Right lobe of liver (tissue), 6 donors: ENCODE data around the gene UNC5CL. TPM values are rescaled to one million over a fixed set of nuclear protein-coding genes. Genes with fewer than 3 reads are reported as not detected.
A peak's percentile ranks its signal among the peaks of the same experiment; 100 is the strongest.

ENCODE experiments used
- ATAC-seq, 4 donors: fragments of 200-7000 bp; cut with Tn5 transposase; one replicate each; pipeline ENCODE4 v1.9.1; 2020; ENCODE audit warnings: mild to moderate bottlenecking in 4 of 4, moderate library complexity in 4 of 4
- DNase-seq, 3 donors: peaks; one replicate each; pipeline ENCODE4 v3.0.0-alpha.2; 2020
- H3K27ac ChIP-seq, 3 donors: fragments of 200-600 bp; one replicate each; pipeline ENCODE4 v1.8.0; 2022
- H3K27me3 ChIP-seq, 2 donors: fragments of 200-600 bp; one replicate each; pipeline ENCODE4 v1.8.0; 2022
- H3K36me3 ChIP-seq, 4 donors: fragments of 200-600 bp; sonication (generic) in 1 of 4; one replicate each; pipeline versions ENCODE4 v1.5.1 to v1.8.0; 2017 to 2022; ENCODE audit warnings: control low read depth in 1 of 4
- H3K4me1 ChIP-seq, 4 donors: fragments of 200-600 bp; sonication (generic) in 1 of 4; one replicate each; pipeline versions ENCODE4 v1.5.1 to v1.8.0; 2017 to 2022; ENCODE audit warnings: control low read depth in 1 of 4
- H3K4me3 ChIP-seq, 3 donors: fragments of 200-600 bp; one replicate each; pipeline ENCODE4 v1.8.0; 2022
- H3K9me3 ChIP-seq, 4 donors: fragments of 200-600 bp; sonication (generic) in 1 of 4; one replicate each; pipeline versions ENCODE4 v1.5.1 to v1.8.0; 2017 to 2022; ENCODE audit warnings: control low read depth in 1 of 4
- POLR2A ChIP-seq: fragments of 450-650 bp; IDR thresholded peaks from one replicate; pipeline ENCODE4 v1.6.1; 2017; ENCODE audit warnings: antibody characterized with exemption, mild to moderate bottlenecking
- WGBS: methylation state at CpG from one replicate; pipeline ENCODE4 v1.1.6; 2018; ENCODE audit warnings: low coverage, low lambda C conversion rate; ENCODE audit not compliant: insufficient coverage; ENCODE audit errors: missing lambda C conversion rate; 5-methylcytosine and 5-hydroxymethylcytosine counted together
- intact Hi-C, 2 donors: fragments of 100-400 bp; cut with DNase I; formaldehyde crosslinking; loops; one replicate each; pipeline versions ENCODE4 v1.11.2 to v1.14.1; 2022
- long read RNA-seq: library from polyadenylated mRNA; unstranded; transcript quantifications from one replicate; pipeline ENCODE4 v2.0.0, GENCODE V29; 2019
- total RNA-seq, 6 experiments: library from RNA; depleted of rRNA in 2 of 6; stranded (reverse); fragments of >200 nt in 2 of 6; fragmentation: NEBNext Ultra II Directional in 3 of 6; extraction: Animal tissue kit (Norgen Biotek cat#: 25700) in 3 of 6; gene quantifications; one replicate each; pipeline versions ENCODE4 v1.1.0 to v1.2.4, GENCODE V29; 2016 to 2023
- TF ChIP-seq, protein P1 (sequence below), 4 donors: fragments of 200-600 bp in 3 of 4; fragments of 450-650 bp in 1 of 4; IDR thresholded peaks; one replicate each; pipeline versions ENCODE4 v1.5.1 to v1.8.0; 2016 to 2022; ENCODE audit warnings: antibody characterized with exemption in 4 of 4, mild to moderate bottlenecking in 2 of 4
- donor health status: DM: no; HTN: yes; CAD: no.
- donor health status: DM: no; HTN: no; CAD: no.
- donor health status: DM: no; HTN: no; CAD: no.
- donor health status: DM: no; HTN: yes; CAD: no.
- donor health status: DM: no; HTN: yes; CAD: no.

UNC5CL gene, protein sequence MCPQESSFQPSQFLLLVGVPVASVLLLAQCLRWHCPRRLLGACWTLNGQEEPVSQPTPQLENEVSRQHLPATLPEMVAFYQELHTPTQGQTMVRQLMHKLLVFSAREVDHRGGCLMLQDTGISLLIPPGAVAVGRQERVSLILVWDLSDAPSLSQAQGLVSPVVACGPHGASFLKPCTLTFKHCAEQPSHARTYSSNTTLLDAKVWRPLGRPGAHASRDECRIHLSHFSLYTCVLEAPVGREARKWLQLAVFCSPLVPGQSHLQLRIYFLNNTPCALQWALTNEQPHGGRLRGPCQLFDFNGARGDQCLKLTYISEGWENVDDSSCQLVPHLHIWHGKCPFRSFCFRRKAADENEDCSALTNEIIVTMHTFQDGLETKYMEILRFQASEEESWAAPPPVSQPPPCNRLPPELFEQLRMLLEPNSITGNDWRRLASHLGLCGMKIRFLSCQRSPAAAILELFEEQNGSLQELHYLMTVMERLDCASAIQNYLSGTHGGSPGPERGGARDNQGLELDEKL
- total RNA-seq = 10 to 100 TPM in 4 of 6 experiments, 1 to 10 TPM in 2; 5.0 to 35.7 (median 13.5) TPM
- long read RNA-seq = 0 reads

DNA sequence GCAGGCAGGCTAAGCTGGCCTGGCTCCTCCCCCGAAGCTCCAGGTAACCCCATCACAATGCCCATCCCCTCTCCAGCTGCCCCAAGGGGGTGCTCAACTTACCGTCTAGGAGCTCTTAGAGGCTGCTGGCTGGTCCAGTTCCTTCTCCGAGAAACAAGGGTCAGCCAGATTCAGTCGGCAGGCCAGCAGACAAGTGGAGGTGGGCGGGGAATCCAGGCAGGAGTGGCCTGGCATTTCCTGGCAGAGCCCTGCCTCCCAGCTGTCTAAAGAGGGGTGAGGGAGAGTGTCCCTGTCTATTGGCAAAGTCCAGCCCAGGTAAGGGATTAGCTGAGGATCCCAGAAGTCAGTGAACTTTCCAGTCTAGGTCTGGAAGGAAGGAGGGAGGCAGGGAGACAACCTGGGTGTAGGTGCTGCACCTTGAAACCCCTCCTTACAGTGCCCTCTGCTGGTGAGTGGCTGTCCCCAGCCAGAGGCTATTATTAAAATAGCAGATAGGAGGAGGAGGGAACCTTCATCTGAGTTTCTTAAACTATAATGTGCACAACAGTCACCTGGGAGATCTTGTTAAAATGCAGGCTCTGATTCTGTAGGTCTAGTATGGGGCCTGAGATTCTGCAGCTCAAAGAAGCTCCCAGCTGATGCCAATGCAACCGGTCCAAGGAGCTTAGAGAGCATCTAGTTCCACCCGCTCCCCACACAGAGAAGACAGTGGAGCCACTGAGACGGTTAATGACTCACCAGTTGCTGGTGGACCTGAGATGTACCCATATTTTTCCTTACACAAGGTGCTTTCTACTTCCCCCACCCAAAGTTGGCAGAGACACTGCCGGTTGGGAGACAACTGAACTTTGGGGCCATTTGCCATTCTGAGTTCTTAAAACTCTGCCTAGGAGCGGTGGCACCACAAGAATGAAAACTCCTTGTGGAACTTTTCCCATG lies at the start of gene UNC5CL:
Gene UNC5CL (minus strand): TSS at position 162 of the 939 bp plus-strand sequence. CDS start 4,147 bp downstream, outside the sequence.
- Histone ChIP-seq H3K4me3 (peak within 1 kb of the TSS; percentile 60 to 69 (median 65)), H3K9me3 (no peaks in the 10 kb centered on the region), H3K36me3 (peaks cover 0 to 5% (median 0%) of the 10 kb centered on the region in 4 donors), H3K27ac (peak within 1 kb of the TSS; percentile 67 to 82 (median 69)), H3K4me1 (peaks cover 0 to 62% (median 18%) of the 10 kb centered on the region in 4 donors), H3K27me3 (no peaks in the 10 kb centered on the region)
- 18% methylated on average over 7 of the region's 10 CpGs for WGBS
- ATAC-seq (peak; percentile 68 to 84 (median 74)), DNase-seq (peak; percentile 83 to 86 (median 86))
- intact Hi-C loops = no loop called here
- TF ChIP-seq, protein P1, sequence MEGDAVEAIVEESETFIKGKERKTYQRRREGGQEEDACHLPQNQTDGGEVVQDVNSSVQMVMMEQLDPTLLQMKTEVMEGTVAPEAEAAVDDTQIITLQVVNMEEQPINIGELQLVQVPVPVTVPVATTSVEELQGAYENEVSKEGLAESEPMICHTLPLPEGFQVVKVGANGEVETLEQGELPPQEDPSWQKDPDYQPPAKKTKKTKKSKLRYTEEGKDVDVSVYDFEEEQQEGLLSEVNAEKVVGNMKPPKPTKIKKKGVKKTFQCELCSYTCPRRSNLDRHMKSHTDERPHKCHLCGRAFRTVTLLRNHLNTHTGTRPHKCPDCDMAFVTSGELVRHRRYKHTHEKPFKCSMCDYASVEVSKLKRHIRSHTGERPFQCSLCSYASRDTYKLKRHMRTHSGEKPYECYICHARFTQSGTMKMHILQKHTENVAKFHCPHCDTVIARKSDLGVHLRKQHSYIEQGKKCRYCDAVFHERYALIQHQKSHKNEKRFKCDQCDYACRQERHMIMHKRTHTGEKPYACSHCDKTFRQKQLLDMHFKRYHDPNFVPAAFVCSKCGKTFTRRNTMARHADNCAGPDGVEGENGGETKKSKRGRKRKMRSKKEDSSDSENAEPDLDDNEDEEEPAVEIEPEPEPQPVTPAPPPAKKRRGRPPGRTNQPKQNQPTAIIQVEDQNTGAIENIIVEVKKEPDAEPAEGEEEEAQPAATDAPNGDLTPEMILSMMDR (IDR thresholded peaks at IDR 0.05) = peak; percentile 51 to 76 (median 66)
- TF ChIP-seq POLR2A = peak; percentile 36

DNA sequence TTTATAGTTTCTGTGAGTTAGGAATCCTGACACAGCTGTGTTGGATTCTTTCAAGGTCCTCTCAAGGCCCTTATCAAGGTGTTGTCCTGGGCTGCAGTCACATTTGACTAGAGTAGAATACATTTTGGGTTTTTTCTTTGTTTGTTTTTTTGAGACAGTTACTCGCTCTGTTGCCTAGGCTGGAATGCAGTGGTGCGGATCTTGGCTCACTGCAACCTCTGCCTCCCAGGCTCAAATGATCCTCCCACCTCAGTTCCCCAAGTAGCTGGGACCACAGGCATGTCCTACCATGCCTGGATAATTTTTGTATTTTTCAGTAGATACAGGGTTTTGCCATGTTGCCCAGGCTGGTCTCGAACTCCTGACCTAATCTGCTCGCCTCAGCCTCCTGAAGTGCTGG lies 49.4 kb upstream of the UNC5CL start:
- intact Hi-C loops = no loop called here
- H3K27me3 ChIP-seq = no peaks in the 10 kb centered on the region
- no peak for TF ChIP-seq POLR2A
- TF ChIP-seq, protein P1 (IDR thresholded peaks at IDR 0.05) = no peak
- peaks cover 0 to 17% (median 3%) of the 10 kb centered on the region in 4 donors for H3K4me1 ChIP-seq
- no peaks in the 10 kb centered on the region for H3K9me3 ChIP-seq
- no peak overlapping the region for H3K4me3 ChIP-seq
- no peak overlapping the region for H3K27ac ChIP-seq
- 100% methylated on average over 4 of the region's 4 CpGs for WGBS
- peaks cover 7 to 58% (median 19%) of the 10 kb centered on the region in 4 donors for H3K36me3 ChIP-seq
- no peak for ATAC-seq
- DNase-seq = no peak

DNA sequence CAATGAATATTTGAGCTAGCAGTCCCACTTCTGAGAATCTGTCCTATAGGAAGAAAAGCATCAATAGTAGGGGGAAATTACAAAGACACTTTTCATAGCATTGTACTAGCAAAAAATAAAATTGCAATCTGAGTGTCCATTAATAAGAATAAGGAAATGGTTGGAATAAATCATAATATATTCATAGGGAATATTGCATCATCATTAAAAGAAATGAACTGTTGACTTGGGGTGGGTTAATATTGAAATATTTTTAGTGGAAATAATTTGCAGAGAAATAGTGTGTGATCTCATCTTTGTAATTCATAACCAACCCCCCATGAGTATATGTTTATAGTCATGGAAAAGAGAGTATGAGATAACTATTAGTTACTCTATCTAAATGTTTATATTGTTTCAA lies 46.2 kb upstream of the UNC5CL start:
- no peak overlapping the region for H3K27ac ChIP-seq
- no peaks in the 10 kb centered on the region for H3K9me3 ChIP-seq
- DNase-seq = no peak
- peaks cover 6 to 43% (median 17%) of the 10 kb centered on the region in 4 donors for H3K36me3 ChIP-seq
- H3K4me3 ChIP-seq = no peak overlapping the region
- intact Hi-C loops = no loop called here
- H3K27me3 ChIP-seq = no peaks in the 10 kb centered on the region
- H3K4me1 ChIP-seq = peaks cover 0 to under 1% (median 0%) of the 10 kb centered on the region in 4 donors
- TF ChIP-seq, protein P1 (IDR thresholded peaks at IDR 0.05) = no peak
- no peak for TF ChIP-seq POLR2A
- no peak for ATAC-seq

DNA sequence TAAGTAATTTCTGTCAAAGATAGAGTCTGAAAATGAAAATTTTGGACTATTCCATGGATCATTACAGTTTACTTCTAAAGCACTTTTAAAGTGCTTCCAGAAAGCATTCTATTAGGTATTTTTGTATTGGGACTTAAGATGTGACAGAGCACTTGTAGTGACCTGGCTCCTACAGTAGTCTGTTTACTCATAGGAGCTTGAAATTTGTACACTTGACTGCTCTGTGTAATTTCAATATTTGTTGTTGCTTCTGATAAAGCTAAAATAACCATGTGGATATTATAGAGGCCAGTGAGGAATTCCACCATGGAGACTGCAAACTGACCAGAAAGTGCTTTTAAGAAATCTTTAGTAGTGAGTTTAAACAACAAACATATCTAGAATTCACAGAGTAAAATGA lies 44.1 kb upstream of the UNC5CL start:
- no peaks in the 10 kb centered on the region for H3K9me3 ChIP-seq
- H3K27ac ChIP-seq = no peak overlapping the region
- no peaks in the 10 kb centered on the region for H3K27me3 ChIP-seq
- intact Hi-C loops = no loop called here
- no peaks in the 10 kb centered on the region for H3K4me1 ChIP-seq
- H3K36me3 ChIP-seq = peaks cover 6 to 45% (median 17%) of the 10 kb centered on the region in 4 donors
- TF ChIP-seq, protein P1 (IDR thresholded peaks at IDR 0.05) = no peak
- no peak for TF ChIP-seq POLR2A
- DNase-seq (no peak), ATAC-seq (no peak)
- no peak overlapping the region for H3K4me3 ChIP-seq
